Measurements from ENCODE around the gene NFIB.

Gene NFIB

DNA sequence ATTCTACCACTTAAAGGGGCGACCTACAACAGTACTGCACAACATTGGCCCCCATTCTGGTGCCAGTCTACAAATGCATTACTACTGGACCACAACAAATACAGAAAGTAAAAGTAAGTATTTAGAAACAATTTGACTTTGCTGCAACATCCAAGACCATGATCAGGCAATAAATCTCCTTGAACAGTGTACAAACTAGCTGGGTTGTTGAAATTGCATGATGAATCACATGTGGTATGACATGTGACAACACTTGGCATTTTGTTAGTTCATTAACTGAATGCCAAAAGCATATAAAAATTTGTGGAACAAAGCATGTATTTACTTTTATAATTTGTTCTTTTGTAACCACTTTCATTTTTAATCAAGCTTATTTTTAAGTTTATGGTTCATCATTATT, 270.5 kb downstream of the NFIB start:
- no peak for DNase-seq (ENCODE audit: low read depth, low spot score)

- no peak for DNase-seq (ENCODE audit: low read depth, low spot score)
Observed at GRCh38 chr9:14037331-14037730, 276.6 kb downstream of the NFIB start.

- no peak for DNase-seq (ENCODE audit: low read depth, low spot score)
Observed at GRCh38 chr9:14033067-14033466, 280.9 kb downstream of the NFIB start.

Data from activated CD4-positive, CD25-positive, alpha-beta regulatory T cell treated with anti-CD3 and anti-CD28 coated beads, Interleukin-2, amount 50 U/mL, for 16 hours (primary cell).